Sigmoid colon (tissue), 7 donors: ENCODE results near the gene RIPOR3. TPM values are rescaled to one million over a fixed set of nuclear protein-coding genes. Genes with fewer than 3 reads are reported as not detected.

Source experiments
- DNase-seq: peaks from one replicate; pipeline ENCODE4 v3.0.0-alpha.2; 2019
- H3K27ac ChIP-seq, 4 donors: fragments of 200-600 bp; sonication (generic); one replicate each; pipeline ENCODE4 v1.5.1; 2016 to 2019; ENCODE audit warnings: mild to moderate bottlenecking in 1 of 4
- H3K27me3 ChIP-seq, 3 donors: fragments of 200-600 bp; sonication (generic); one replicate each; pipeline ENCODE4 v1.5.1; 2019; ENCODE audit warnings: mild to moderate bottlenecking in 1 of 3
- H3K36me3 ChIP-seq, 4 donors: fragments of 200-600 bp; sonication (generic); one replicate each; pipeline ENCODE4 v1.5.1; 2016 to 2019
- H3K4me1 ChIP-seq, 4 donors: fragments of 200-600 bp; sonication (generic); one replicate each; pipeline ENCODE4 v1.5.1; 2017 to 2019
- H3K4me3 ChIP-seq, 4 donors: fragments of 200-600 bp; sonication (generic); one replicate each; pipeline ENCODE4 v1.5.1; 2017 to 2019; ENCODE audit warnings: mild to moderate bottlenecking in 2 of 4, moderate library complexity in 1 of 4
- H3K9me3 ChIP-seq, 4 donors: fragments of 200-600 bp in 3 of 4; sonication (generic) in 3 of 4; one replicate each; pipeline versions ENCODE4 v1.5.1 to v1.6.1; 2013 to 2019
- CTCF ChIP-seq, 4 experiments: fragments of 450-650 bp in 3 of 4; fragments of 200-600 bp in 1 of 4; IDR thresholded peaks; one replicate each; pipeline ENCODE4 v1.5.1; 2016 to 2019; ENCODE audit warnings: antibody characterized with exemption in 4 of 4, mild to moderate bottlenecking in 3 of 4, moderate library complexity in 2 of 4
- EP300 ChIP-seq, 4 donors: sonication (generic); formaldehyde crosslinking; IDR thresholded peaks; one replicate each; pipeline ENCODE4 v1.6.1; 2017; ENCODE audit warnings: antibody characterized with exemption in 4 of 4
- POLR2A ChIP-seq, 2 donors: fragments of 450-650 bp; IDR thresholded peaks; one replicate each; pipeline ENCODE4 v1.6.1; 2016; ENCODE audit warnings: antibody characterized with exemption in 2 of 2, mild to moderate bottlenecking in 2 of 2, moderate library complexity in 2 of 2
- POLR2AphosphoS5 ChIP-seq, 4 donors: sonication (generic); formaldehyde crosslinking; IDR thresholded peaks; one replicate each; pipeline ENCODE4 v1.6.1; 2017; ENCODE audit warnings: antibody characterized with exemption in 4 of 4
- WGBS, 2 donors: extraction: QIAGEN DNeasy Blood & Tissue Kit; methylation state at CpG; one replicate each; pipeline ENCODE4 v1.1.7; 2013; 5-methylcytosine and 5-hydroxymethylcytosine counted together
- intact Hi-C: fragments of 100-400 bp; cut with DNase I; formaldehyde crosslinking; loops from one replicate; pipeline ENCODE4 v1.15.1; 2023
- polyA plus RNA-seq, 3 donors: library from polyadenylated mRNA; stranded (reverse); fragments of 200-250 nt; gene quantifications; one replicate each; pipeline ENCODE4 v1.2.3, GENCODE V29; 2013
- total RNA-seq, 4 donors: library from RNA; depleted of rRNA; stranded (reverse); fragments of >200 nt; gene quantifications; one replicate each; pipeline ENCODE4 v1.1.0, GENCODE V29; 2016
- donor health status: healthy with polysubstance abuse.
- donor health status: Bipolar disorder and iron deficiency.
- donor health status: healthy.

RIPOR3 gene
- total and polyA plus RNA-seq, 7 donors = 0.92 to 28.0 (median 9.4) TPM

GRCh38 chr20:50615407-50615806, 75.9 kb downstream of the RIPOR3 start:
- DNase-seq = no peak

DNA sequence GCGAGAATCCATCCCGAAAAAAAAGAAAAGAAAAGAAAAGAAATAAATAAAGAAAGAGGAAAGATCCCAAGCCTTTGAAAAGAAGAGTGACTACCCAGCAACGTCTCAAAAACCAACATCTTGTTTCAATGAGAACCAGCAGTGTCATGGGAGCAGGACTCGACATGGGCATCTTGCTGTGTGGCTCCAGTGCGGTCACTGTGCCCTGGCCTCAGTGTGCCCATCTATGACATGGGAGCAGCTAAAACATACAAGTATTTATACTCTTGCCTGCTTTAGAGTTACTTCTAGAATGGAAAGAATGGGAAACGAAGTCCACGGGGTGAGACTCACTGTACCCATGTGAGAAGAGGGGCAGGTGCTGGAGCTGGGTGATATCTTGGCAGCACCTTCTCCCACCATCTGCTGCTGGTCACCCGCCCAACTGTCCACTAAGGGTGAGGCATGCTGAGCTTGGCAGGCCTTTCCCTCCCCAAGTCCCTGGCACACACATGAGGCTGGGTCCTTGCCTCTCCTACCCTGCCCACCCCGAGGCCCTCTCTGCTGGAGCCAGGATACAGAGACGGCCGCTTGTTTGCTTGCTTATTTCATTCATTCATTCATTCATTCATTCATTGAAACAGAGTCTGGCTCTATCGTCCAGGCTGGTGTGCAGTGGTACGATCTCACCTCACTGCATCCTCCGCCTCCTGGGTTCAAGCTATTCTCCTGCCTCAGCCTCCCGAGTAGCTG, 77.7 kb downstream of the RIPOR3 start:
- Histone ChIP-seq H3K4me1 (no peaks in the 10 kb centered on the region), H3K27ac (no peak overlapping the region), H3K9me3 (no peaks in the 10 kb centered on the region), H3K27me3 (no peaks in the 10 kb centered on the region), H3K36me3 (peaks cover 0 to 4% (median 0%) of the 10 kb centered on the region in 4 donors), H3K4me3 (no peak overlapping the region)
- 91 to 93% methylated on average over 15 of the region's 15 CpGs for WGBS, 2 donors
- TF ChIP-seq POLR2AphosphoS5 (IDR thresholded peaks at IDR 0.05) = no peak
- TF ChIP-seq EP300 (IDR thresholded peaks at IDR 0.05) = no peak
- no peak for TF ChIP-seq POLR2A (IDR thresholded peaks at IDR 0.05)
- no peak for TF ChIP-seq CTCF (IDR thresholded peaks at IDR 0.05)
- no peak for DNase-seq
- intact Hi-C loops = no loop called here

More at GRCh38 chr20:50615407-50615806, 75.9 kb downstream of the RIPOR3 start:
- Histone ChIP-seq H3K4me1 (no peaks in the 10 kb centered on the region), H3K27me3 (no peaks in the 10 kb centered on the region), H3K36me3 (no peaks in the 10 kb centered on the region), H3K4me3 (no peak overlapping the region), H3K27ac (no peak overlapping the region), H3K9me3 (no peaks in the 10 kb centered on the region)
- intact Hi-C loops = no loop called here
- 91 to 92% methylated on average over 6 of the region's 6 CpGs for WGBS, 2 donors
- TF ChIP-seq CTCF (IDR thresholded peaks at IDR 0.05) = no peak
- no peak for TF ChIP-seq POLR2A (IDR thresholded peaks at IDR 0.05)

- no peaks in the 10 kb centered on the region for H3K4me1 ChIP-seq
- intact Hi-C loops = no loop called here
- H3K9me3 ChIP-seq = no peaks in the 10 kb centered on the region
- peaks cover 0 to 4% (median 0%) of the 10 kb centered on the region in 4 donors for H3K36me3 ChIP-seq
- no peak overlapping the region for H3K27ac ChIP-seq
- no peak overlapping the region for H3K4me3 ChIP-seq
- no peaks in the 10 kb centered on the region for H3K27me3 ChIP-seq
- TF ChIP-seq CTCF (IDR thresholded peaks at IDR 0.05) (no peak), POLR2AphosphoS5 (IDR thresholded peaks at IDR 0.05) (no peak), EP300 (IDR thresholded peaks at IDR 0.05) (no peak), POLR2A (IDR thresholded peaks at IDR 0.05) (no peak)
- no peak for DNase-seq
- WGBS, 2 donors = 68 to 79% methylated on average over 15 of the region's 15 CpGs
Measured at GRCh38 chr20:50611128-50611810, 80.1 kb downstream of the RIPOR3 start.

DNA sequence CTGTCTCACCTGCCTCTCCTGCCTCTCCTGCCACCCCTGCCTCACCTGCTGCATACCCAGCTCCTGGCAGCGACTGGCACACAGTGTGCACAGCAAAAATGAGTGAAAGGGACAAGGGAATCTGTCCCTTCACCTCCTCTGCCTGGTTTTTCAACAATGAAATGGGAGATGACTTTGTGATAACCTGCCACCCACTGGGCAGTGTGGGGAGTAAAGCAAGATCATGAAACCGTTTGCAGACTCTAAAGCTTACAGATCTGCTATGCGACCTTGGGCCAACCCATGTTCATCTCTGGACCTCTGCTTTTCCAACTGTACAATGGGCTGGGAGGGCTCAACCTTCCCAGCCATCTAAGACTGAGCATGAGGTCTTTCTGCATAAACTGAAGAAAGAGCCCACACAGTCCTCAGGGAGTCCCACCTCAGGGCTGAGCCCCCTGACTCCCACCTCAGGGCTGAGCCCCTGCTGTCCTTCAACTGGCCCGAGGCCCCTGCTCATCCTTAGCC, 81.1 kb downstream of the RIPOR3 start:
- intact Hi-C loops = no loop called here
- Histone ChIP-seq H3K4me1 (no peaks in the 10 kb centered on the region), H3K4me3 (no peak overlapping the region), H3K9me3 (no peaks in the 10 kb centered on the region), H3K27me3 (no peaks in the 10 kb centered on the region), H3K36me3 (peaks cover 0 to 5% (median 0%) of the 10 kb centered on the region in 4 donors), H3K27ac (no peak overlapping the region)
- 59 to 80% methylated on average over 4 of the region's 4 CpGs for WGBS, 2 donors
- no peak for TF ChIP-seq POLR2A (IDR thresholded peaks at IDR 0.05)
- DNase-seq = no peak

DNA sequence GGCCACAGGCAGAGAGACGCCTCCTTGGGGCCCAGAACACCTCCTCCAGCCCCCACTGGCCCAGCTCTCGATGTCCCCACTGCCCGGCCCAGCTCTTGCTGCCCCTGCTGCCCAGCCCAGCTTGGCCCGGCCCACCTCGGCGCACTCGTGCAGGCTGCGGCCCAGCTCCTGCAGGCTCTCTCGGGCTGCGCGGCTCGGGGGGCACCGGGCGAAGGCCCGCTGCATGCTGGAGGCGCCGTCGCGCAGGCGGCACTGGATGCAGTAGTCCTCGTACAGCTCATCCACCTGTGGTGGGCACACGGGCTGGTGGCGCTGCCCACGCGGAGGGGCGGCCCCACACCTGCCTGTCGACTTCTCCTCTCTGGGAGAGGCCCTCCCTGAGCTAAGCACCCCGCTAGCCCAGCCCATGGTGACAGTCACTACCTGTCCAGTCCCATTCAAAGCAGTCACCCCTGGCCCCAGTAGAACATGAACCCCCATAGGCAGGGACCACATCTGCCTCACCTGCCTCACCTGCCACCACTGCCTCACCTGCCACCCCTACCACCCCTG, 81.8 kb downstream of the RIPOR3 start:
- Histone ChIP-seq H3K27ac (no peak overlapping the region), H3K36me3 (peaks cover 0 to 11% (median 0%) of the 10 kb centered on the region in 4 donors), H3K27me3 (no peaks in the 10 kb centered on the region), H3K9me3 (no peaks in the 10 kb centered on the region), H3K4me1 (no peaks in the 10 kb centered on the region), H3K4me3 (no peak overlapping the region)
- intact Hi-C loops = no loop called here
- TF ChIP-seq CTCF (IDR thresholded peaks at IDR 0.05) = no peak
- no peak for TF ChIP-seq EP300 (IDR thresholded peaks at IDR 0.05)
- no peak for TF ChIP-seq POLR2AphosphoS5 (IDR thresholded peaks at IDR 0.05)
- TF ChIP-seq POLR2A (IDR thresholded peaks at IDR 0.05) = no peak
- no peak for DNase-seq
- WGBS, 2 donors = 95% methylated on average over 28 of the region's 28 CpGs
